Testis (tissue), 2 donors: ENCODE results near the gene IRF2BPL.

ENCODE experiments used
- POLR2A ChIP-seq: fragments of 450-650 bp; IDR thresholded peaks from one replicate; pipeline ENCODE4 v1.6.1; 2017; ENCODE audit warnings: antibody characterized with exemption, mild to moderate bottlenecking, moderate library complexity
- TF ChIP-seq, protein P1 (sequence below), 3 experiments: fragments of 450-650 bp in 2 of 3; fragments of 200-600 bp in 1 of 3; sonication (generic) in 1 of 3; IDR thresholded peaks; one replicate each; pipeline ENCODE4 v1.5.1; 2016 to 2019; ENCODE audit warnings: antibody characterized with exemption in 3 of 3, mild to moderate bottlenecking in 2 of 3, moderate library complexity in 1 of 3

DNA sequence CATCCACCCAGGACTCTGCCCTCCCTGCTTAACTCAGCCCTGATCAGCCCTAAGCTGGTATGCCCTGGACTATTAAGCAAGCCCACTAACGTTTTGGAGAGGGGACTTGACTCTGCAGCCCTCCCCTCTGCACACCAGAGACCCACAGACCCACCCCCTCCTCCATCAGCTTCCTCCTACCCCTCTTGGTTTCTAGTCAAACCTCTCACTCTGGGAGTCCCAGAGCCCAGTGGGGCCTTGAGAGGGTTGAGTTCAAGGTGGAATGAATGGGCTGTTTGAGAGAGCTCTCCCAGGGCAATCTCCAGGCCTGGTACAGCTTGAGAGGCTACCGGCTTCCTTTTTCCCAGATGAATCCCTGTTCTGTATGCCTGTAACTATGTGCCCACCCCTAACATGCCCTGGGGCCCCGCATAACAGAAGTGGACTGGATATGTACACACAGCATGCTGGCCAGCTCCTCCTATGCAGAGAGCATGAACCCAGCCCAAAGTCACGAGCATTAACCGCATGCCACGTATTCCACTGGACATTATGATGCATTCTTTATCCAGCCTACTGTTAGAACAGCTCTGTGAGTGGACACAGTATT lies 43.6 kb downstream of the IRF2BPL start:
- TF ChIP-seq, protein P1, sequence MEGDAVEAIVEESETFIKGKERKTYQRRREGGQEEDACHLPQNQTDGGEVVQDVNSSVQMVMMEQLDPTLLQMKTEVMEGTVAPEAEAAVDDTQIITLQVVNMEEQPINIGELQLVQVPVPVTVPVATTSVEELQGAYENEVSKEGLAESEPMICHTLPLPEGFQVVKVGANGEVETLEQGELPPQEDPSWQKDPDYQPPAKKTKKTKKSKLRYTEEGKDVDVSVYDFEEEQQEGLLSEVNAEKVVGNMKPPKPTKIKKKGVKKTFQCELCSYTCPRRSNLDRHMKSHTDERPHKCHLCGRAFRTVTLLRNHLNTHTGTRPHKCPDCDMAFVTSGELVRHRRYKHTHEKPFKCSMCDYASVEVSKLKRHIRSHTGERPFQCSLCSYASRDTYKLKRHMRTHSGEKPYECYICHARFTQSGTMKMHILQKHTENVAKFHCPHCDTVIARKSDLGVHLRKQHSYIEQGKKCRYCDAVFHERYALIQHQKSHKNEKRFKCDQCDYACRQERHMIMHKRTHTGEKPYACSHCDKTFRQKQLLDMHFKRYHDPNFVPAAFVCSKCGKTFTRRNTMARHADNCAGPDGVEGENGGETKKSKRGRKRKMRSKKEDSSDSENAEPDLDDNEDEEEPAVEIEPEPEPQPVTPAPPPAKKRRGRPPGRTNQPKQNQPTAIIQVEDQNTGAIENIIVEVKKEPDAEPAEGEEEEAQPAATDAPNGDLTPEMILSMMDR (IDR thresholded peaks at IDR 0.05) = no peak
- TF ChIP-seq POLR2A = no peak
